Renal pelvis (tissue), 4 donors: ENCODE measurements around the gene CAMK2G. TPM values are rescaled to one million over a fixed set of nuclear protein-coding genes. Genes with fewer than 3 reads are reported as not detected.

ENCODE experiments used
- DNase-seq: peaks from one replicate; pipeline ENCODE4 v3.0.0-alpha.2; 2013
- polyA plus RNA-seq, 3 donors: library from polyadenylated mRNA; unstranded; fragments of 120-200 nt; gene quantifications; one replicate each; pipeline ENCODE4 v1.2.1, GENCODE V29; 2013; ENCODE audit not compliant: insufficient read length in 3 of 3

The CAMK2G gene
- polyA plus RNA-seq, 3 donors: 21.5 to 35.9 (median 33.2) TPM

DNA sequence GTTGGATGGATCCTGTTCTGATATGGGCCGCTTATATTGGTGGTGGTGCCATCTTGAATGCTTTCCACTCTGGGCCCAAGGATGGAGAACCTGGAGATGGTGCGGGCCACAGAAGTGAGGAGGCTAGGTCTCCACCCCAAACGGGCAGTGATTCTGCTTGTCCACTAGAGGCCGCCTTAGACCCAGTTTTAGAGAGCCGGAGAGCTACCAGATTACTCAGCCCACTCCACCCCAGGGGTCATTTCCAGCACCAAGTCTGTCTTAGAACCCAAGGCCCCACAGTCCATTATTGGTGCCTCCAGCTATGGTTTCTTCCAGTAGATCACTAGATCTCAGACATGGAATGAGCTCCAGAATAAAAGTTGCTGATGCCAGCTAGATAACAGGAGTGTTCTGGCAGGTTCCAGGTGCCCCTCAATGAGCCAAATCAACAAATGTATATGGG is 11.8 kb upstream of the CAMK2G start:
- peak; percentile 62 for DNase-seq

DNA sequence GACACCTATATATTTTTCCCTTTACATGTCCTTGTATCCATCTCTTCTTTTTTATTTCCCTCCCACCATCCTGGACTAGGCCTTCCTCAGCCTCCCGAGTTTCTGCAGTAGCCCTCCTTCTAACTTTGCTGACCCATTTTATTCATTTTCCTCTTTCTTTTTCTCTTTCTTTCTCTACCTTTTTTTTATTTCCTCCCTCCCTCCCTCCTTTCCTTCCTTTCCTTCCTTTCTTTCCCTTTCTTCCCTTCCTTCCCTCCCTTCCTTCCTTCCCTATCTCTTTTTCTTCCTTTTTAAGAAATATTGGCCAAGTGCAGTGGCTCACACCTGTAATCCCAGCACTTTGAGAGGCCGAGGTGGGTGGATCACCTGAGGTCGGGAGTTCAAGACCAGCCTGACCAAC is 9.7 kb upstream of the CAMK2G start:
- no peak for DNase-seq

DNA sequence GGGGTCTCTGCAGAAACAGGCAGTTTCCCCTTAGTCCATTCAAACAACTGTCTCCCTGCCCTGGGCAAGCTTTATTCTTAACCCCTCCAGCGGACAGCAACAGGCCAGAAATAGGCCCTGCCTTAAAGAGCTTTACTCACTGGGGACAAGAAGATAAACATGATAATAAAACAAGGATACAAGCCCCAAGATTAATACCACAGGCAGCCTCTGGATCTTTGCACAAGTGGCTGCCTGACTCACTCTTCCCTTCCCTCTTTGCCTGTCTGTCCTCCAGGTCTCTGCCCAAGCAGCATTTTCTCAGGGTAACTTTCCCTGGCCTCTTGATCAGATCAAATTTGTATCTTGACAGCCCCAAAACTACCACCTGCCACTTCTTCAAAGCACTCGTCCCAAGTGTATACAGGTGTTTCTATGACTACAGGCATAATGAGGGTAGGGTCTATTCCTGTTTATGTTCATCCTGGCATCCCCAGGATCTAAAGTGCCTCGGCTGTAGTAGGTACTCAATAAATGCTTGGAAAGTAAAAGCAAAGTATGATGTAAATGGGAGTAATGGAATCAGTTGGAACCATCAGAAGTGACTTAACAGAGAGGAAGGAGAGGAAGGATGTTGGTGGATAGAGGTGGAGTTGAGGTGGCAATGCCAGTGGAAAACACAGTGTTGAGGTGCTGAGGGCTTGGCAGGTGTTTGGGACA is 7.0 kb upstream of the CAMK2G start:
- DNase-seq: no peak

DNA sequence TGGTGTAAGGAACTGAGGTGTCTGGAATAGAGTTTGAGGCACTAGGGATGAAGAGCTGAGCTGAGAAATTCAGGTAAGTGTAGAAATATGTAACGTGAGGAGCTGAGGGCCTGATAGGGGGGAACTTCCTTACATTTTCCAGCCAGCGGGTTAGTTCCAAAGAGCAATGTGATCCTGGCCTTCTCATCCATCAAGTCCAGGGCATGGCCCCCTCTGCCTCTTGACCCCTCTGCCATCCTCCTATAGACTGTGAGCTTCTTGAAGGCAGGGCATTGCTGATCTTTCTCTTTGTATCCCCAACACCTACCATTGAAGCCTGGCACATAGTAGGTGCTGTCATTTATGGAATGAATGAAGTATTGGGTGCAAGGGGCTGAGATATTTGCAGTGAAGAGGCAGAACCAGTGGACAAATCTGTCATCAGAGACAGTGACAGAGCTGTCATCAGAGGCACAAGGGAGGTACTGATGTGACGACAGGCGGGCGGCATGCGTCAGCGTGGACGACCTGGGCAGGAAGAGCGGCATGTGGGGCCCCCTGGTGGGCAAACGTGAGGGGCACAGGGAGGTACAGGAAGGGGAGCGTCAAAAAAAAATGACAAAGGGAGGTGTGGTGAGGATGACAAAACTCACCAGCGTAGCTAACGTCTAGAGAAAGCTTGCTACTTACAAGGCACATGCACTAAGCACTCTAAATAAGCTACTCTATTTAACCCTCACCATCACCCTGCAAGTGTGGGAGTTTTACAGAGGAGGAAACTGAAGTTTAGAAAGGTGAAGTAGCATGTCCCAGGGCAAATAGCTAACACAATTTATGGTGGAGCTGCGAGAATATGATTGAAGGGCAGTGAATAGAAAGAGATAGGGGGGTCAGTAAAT is 5.2 kb upstream of the CAMK2G start:
- DNase-seq: peak; percentile 70

GRCh38 chr10:73878365-73878764 is 4.0 kb upstream of the CAMK2G start:
- no peak for DNase-seq

DNA sequence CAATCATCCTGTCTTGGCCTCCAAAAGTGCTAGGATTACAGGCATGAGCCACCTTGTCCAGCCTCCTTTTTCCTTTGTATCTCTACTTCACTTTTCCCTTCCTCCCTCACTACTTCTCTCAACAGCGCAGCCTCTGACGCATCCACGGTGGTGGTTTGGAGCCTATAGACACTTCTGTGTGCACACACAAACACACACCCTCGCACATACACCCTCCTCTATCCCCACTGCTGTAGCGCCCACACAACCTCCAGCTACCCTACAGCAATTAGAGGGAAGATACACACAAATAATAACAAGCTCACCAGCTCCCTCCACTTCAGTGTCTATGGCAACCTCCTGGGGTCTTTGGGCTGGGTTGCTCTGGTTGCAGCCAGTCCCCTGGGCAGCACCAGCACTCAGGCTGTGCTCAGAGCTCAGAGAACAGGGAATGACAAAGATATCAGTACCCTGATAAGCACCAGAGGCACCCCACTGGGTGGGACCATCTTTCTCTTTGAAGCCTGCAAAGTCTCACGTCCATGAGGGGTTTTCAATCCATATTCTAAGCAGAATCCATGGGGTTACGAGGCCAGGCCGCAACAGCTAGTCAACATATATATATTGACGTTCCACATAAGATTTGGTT is 3.3 kb upstream of the CAMK2G start:
- DNase-seq: no peak

DNA sequence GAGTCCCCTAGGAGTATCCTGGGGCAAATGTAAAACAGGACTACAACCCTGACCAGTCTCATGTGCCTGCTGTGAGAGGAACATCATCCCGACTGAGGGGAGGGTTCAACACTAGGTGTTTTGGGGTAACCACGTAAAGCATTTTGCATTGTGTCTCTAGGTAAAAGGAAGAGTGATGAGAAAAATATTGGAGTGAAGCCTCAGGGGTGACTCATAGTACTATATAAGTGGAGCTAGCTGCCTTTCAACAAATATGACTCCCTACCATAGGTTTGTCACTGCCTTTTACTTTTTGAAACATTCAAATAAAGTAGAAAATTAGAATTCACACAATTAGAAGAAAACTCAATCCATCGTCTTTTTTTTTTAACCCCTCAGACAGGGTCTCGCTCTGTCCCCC is 2.6 kb upstream of the CAMK2G start:
- no peak for DNase-seq

DNA sequence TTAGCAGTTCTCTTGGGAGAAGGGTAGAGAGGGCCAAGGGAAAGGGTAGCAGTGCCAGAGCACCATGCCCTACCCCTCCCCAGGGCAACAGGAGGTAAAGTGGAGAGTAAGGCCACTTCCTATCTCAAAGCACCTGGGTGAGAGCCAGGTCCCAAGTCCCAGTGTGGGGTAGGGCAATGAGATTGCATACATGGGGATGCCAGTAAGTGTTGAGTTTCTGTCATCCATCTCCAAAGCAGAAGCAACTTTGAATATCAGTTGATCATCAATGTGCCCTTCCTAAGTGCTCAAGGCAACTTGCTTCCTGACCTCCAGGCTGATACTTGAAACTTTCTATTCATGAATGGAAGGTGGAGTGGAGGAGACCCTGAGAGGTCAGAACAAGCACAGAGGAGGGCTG is 2.2 kb upstream of the CAMK2G start:
- no peak for DNase-seq

GRCh38 chr10:73876157-73876556 is 1.8 kb upstream of the CAMK2G start:
- no peak for DNase-seq

GRCh38 chr10:73875139-73875475 is 752 bp upstream of the CAMK2G start:
- no peak for DNase-seq

- DNase-seq: no peak
These were observed 528 bp downstream of the CAMK2G start for GRCh38 chr10:73873838-73874215.

DNA sequence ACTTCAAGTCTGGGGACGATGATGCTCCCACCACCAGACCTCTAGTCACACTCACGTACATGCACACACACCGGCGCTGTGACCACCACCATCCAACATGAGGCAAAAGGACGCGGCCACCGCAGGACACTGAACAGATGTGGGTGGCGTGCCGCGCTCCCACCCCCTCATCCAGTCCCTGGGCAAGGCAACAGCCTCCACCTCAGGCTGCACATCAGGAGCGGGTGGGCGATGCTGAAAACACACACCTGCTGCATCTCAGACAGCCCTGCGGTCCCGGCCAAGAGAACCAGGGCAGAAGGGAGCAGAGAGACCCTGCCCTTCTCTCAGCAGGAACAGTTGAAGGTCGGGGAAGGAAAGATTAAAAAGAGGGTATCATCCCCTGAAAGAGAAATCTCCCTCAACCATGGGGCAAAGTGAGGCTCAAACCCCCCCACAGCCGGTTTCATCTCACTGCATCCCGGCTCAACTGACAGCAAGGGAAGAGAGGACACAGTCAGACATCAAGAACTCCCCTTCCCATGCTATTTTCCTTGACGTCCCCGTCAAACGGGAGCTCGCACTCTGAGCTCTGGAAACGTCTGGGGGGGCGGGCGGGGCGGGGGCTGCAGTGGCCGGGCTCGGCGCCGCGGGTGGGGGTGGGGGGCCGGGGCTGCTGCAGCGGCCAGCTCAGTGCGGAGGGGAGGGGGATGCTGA is 1.1 kb downstream of the CAMK2G start:
- no peak for DNase-seq

- DNase-seq: no peak
These were observed 2.1 kb downstream of the CAMK2G start for GRCh38 chr10:73872190-73872710.

DNA sequence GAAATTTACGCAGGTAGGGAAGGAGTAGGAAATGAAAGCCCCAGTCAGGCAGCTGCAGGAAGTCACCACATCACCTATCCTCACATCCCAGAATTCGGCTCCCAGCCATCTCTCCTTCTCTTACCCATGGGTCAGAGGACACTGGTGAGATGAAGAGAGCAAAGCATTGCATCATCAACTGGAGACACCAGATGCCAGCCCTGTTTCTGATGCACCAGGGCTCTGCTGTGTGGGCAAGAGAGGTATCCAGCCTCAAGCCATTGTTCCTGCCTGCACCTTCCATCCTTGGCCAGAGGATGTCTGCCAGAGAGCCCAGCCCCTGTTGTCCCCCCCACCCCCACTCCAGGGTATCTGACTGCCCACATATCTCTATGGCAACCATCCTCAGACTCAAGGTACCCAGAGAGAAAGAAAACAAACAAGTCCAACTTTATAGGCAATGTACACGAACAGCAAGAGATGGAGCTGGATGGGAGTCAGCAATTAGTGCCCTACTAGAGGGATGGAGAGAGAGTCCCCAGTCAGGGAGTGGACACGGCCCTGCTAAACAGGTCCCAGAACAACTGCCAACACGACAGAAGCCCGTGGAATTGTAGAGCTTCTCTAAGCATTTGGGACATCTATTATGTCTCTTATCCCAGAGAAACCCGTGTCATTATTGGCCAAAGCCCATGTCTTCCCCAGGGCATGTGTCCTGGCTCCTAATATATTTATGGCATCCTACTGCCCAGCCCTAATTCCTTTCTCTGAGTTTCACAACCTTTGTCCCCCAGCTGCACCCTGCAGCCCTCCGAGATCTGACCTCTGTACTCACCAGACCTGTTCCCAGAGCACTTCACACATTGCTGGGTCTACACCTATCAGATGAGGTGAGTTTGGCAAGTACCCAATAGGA is 2.8 kb downstream of the CAMK2G start:
- no peak for DNase-seq

- DNase-seq: no peak
These were observed 5.6 kb downstream of the CAMK2G start for GRCh38 chr10:73868655-73869195.

DNA sequence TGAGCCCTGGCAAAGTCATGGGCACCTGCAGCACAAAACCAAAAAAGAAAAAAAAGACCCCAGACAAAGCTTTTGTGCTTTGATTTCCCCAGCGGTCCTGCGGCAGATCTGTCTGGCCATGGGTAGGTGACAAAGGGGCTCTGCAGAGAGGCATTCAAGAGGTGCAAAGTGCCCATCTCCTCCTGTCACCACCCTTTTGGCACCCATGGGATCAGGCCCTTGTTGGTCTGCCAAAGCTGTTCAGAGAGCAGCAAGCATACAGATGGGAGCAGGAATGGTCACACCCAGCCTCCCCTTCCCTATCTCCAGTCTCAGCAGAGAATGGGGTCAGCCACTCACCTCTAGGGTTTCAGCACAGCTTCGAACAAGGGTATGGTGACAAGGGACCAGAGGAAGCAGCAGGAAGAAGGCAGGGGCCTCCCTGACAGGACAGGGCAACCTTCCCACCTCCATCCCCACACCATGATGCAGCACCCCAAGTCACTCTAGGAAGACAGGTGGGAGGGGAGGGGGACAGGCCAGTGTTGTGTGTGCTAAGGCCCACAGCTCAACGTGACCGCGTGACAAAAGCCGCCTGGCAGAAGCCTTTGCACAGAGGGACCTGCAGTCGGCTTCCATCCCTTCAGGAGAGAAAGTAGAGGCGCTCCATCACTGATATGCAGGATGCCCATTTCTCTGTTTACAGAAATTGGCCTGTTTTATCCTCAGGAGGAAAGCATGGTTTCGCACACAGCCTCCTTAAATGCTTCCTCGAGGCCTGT is 6.3 kb downstream of the CAMK2G start:
- no peak for DNase-seq

DNA sequence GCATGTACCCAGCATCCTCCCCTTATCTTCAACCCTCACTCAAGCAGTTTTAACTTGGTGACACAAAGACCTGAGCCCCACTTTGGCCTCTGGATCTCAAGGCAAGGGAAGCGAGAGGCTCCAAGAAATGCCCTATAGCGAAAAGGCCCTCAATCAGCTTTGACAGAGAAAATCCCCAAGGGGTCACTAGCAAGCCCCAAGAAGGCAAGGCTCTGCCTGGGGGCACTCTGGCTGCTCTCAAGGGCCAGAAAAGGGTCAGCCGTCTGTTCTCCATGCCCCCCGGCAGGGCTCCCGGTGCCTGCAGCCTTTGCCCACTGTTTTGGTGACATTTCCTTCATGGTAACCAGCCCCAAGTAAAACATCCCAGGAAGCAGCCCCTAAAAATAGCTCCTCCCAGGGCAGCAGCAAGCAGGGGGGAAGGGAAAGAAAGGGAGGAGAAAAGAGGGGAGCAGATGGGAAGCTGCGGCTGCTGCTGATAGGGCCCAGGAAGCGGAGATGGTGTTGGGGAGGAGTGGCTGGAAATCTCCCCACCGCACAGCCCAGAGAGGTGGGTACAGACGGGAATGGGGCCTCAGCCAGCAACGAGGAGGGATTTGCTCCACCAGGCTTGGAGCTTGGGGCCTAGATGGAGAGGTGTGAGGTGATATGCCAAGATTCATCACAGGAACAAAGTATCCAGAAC is 7.1 kb downstream of the CAMK2G start:
- DNase-seq: no peak

GRCh38 chr10:73866621-73867020 is 7.7 kb downstream of the CAMK2G start:
- no peak for DNase-seq
